ENCODE measurements around the gene FOXK1.

DNA sequence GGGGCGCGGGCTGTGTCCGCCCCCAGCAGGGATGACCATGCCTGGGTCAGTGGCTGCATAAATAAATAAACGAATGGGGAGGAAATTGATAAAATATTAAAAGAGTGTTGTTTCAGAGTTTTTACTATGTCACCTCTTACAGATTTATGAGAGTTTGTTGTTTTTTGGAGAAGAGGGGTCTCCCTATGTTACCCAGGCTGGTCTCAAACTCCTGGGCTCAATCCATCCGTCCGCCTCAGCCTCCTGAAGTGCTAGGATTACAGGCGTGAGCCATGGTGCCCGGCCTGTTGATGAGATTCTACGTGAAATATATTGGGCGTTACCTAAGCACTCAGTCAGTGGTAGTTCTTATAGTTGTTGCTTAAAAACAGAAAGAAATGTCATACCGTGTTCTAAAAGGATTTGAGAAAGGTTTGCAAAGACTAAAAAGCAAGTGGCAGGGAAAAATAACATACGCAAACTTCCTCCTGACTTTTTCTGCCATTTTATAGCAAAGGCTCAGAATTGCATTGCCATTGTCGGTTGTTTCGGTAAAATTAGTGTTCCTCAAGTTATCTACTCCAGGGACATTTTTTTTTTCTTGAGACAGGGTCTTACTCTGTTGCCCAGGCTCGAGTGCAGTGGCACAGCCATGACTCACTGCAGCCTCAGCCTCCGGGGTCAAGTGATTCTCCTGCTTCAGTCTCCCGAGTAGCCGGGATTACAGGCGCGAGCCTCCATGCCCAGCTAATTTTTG, 39.5 kb upstream of the FOXK1 start:
- TF ChIP-seq, protein P1, sequence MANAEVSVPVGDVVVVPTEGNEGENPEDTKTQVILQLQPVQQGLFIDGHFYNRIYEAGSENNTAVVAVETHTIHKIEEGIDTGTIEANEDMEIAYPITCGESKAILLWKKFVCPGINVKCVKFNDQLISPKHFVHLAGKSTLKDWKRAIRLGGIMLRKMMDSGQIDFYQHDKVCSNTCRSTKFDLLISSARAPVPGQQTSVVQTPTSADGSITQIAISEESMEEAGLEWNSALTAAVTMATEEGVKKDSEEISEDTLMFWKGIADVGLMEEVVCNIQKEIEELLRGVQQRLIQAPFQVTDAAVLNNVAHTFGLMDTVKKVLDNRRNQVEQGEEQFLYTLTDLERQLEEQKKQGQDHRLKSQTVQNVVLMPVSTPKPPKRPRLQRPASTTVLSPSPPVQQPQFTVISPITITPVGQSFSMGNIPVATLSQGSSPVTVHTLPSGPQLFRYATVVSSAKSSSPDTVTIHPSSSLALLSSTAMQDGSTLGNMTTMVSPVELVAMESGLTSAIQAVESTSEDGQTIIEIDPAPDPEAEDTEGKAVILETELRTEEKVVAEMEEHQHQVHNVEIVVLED (CRISPR knock-in tag; IDR thresholded peaks at IDR 0.05; ENCODE audit: borderline replicate concordance), result no peak
- TF ChIP-seq RAD21 (CRISPR knock-in tag; IDR thresholded peaks at IDR 0.05) (no peak), CBX2 (IDR thresholded peaks at IDR 0.05; ENCODE audit: low read depth, low read length) (no peak), CBX2 (CRISPR knock-in tag; IDR thresholded peaks at IDR 0.05; ENCODE audit: low read depth) (no peak), SIX4 (CRISPR knock-in tag; IDR thresholded peaks at IDR 0.05) (no peak), HOXA7 (CRISPR knock-in tag; IDR thresholded peaks at IDR 0.05) (no peak), EZH2 (conservative IDR thresholded peaks at IDR 0.05; ENCODE audit: low read depth, low read length) (no peak), ZNF460 (CRISPR knock-in tag; IDR thresholded peaks at IDR 0.05; ENCODE audit: borderline replicate concordance) (no peak), CCDC6 (CRISPR knock-in tag; IDR thresholded peaks at IDR 0.05) (no peak), ADNP (CRISPR knock-in tag; IDR thresholded peaks at IDR 0.05) (no peak), POLR2A (IDR thresholded peaks at IDR 0.05; ENCODE audit: insufficient read depth in 1 of 2, low read depth in 2 of 2, low read length in 2 of 2) (0 out of 4 replicates have a peak, but pooled peaks of 1 of the 2 experiments have one; percentile 21), GATAD1 (CRISPR knock-in tag; IDR thresholded peaks at IDR 0.05) (no peak)
- TF ChIP-seq, protein P2, sequence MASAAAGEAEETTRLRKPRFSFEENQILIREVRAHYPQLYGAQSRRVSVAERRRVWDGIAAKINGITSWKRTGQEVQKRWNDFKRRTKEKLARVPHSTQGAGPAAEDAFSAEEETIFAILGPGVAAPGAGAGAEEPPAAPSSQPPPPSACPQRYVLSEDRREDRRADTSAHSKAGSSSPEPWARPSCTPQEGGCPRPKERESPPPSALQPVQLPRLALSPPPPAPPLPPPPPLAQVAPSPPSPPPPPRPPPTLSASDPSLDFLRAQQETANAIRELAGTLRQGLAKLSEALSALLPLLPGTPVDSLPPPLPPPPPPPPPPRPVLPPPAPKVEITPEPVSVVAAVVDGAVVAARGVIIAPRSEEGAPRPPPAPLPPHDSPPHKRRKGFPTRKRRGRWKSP (CRISPR knock-in tag; IDR thresholded peaks at IDR 0.05), result no peak
- TF ChIP-seq, protein P3, sequence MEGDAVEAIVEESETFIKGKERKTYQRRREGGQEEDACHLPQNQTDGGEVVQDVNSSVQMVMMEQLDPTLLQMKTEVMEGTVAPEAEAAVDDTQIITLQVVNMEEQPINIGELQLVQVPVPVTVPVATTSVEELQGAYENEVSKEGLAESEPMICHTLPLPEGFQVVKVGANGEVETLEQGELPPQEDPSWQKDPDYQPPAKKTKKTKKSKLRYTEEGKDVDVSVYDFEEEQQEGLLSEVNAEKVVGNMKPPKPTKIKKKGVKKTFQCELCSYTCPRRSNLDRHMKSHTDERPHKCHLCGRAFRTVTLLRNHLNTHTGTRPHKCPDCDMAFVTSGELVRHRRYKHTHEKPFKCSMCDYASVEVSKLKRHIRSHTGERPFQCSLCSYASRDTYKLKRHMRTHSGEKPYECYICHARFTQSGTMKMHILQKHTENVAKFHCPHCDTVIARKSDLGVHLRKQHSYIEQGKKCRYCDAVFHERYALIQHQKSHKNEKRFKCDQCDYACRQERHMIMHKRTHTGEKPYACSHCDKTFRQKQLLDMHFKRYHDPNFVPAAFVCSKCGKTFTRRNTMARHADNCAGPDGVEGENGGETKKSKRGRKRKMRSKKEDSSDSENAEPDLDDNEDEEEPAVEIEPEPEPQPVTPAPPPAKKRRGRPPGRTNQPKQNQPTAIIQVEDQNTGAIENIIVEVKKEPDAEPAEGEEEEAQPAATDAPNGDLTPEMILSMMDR (CRISPR knock-in tag; IDR thresholded peaks at IDR 0.05), result no peak
- TF ChIP-seq, protein P4, sequence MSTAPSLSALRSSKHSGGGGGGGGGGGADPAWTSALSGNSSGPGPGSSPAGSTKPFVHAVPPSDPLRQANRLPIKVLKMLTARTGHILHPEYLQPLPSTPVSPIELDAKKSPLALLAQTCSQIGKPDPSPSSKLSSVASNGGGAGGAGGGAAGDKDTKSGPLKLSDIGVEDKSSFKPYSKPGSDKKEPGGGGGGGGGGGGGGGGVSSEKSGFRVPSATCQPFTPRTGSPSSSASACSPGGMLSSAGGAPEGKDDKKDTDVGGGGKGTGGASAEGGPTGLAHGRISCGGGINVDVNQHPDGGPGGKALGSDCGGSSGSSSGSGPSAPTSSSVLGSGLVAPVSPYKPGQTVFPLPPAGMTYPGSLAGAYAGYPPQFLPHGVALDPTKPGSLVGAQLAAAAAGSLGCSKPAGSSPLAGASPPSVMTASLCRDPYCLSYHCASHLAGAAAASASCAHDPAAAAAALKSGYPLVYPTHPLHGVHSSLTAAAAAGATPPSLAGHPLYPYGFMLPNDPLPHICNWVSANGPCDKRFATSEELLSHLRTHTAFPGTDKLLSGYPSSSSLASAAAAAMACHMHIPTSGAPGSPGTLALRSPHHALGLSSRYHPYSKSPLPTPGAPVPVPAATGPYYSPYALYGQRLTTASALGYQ (CRISPR knock-in tag; IDR thresholded peaks at IDR 0.05), result no peak

Data from HepG2 (cell line).